Fibroblast of skin of left biceps (primary cell): ENCODE results near the gene STK32B.

ENCODE experiments used
- DNase-seq, 2 experiments: peaks; one replicate each; pipeline ENCODE4 v3.0.0-alpha.2; 2013; ENCODE audit warnings: low read depth in 2 of 2

The STK32B gene

DNA sequence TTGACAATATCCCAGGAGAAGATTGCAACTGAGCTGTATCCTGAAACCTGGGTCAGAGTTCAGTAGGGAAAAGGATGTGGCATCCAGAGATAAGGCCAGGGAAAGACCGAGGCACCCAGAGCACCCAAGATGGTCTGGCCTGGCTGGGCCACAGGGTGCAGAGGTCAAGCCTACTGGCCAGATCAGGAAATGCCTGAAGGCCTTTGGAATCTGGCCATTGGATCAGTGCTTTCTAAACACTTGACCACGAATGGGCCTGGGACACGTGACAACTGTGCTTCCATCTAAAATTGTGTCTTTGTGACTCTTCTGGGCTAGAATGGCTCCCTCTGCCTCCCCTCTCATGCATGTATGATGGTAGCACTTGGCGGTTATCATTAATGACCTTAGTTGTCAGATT is 340.2 kb downstream of the STK32B start:
- DNase-seq: no peak

DNA sequence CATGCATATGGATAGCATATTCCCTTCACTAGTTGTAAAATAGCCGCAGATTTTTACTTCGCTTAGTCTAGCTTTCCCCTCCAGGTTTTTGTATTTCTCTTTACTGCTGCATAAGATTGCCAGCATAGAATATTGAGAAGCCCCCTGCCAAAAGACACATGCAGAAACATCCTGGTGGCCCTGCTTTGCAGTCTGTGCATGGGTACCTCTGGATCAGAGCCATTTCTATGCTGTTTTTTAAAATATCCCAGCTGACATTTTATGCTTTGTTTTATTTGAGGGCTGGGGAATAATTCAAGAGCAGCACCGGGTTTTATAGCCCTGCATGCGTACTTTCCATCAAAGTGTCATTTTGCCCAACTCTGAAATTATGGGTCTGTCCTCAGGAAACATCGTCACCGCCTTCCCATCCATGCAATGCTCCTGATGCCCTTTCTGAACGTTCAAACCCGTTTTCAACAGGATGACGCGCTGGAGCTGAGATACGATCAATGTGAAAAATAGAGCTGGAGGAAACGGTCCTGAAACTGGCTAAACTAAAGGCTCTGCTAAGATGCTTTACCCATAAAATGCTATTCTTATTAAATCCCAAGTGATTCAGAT is 342.7 kb downstream of the STK32B start:
- DNase-seq: no peak

DNA sequence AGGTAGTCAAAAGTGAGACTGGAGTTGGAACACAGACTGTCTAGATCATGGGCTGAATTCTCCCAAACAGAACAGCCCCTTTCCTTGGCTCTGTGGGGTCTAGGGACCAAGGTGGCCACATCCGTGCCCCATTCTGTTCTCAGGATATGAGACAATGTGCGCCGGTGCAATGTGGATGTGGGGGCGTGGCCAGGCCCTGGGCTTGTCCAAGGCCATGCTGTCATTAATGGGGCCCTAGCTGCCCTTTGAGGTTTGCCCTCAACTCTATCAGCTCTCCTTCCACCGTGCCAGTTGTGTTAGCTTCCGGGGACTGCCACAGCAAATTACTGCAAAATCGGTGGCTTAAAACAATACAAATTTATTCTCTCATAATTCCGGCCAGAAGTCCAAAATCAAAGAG is 344.5 kb downstream of the STK32B start:
- no peak for DNase-seq

DNA sequence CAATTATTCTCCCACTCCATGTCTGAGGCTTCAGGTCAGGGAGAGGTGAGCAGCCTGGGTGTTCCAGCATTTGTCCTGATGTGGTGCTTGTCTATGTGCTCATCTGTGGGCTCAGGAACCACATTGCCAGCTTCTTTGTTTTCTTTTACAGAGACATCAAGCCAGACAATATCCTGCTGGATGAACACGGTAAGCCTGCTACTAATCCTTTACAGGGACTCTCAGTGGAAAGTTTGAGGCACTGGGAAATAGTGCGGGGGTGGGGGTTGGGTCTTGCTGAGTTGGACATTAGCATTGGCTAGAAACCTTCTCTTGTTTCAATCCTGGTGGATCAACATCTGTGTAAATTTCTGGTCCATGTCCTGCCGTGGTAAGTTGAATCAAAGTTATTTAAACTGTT is 346.8 kb downstream of the STK32B start:
- no peak for DNase-seq

DNA sequence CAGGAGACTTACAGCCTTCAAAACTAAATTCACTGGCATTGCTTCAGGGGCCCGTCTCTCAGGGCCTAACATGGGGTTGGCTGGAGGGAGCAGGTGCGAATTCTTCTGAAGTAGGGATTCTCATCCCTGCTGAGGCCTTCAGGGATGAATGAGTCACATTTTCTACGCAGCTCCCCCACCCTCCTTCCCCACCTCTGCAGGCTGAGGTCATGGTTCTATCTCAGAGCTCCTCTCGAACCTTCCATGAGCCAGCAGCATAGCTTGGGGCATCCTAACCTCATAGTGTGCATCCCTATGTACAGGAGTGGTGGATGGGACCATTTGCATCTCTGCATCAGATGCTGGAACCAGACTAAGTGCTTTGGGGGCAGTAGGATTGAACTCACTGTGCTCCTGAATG is 347.8 kb downstream of the STK32B start:
- no peak for DNase-seq

DNA sequence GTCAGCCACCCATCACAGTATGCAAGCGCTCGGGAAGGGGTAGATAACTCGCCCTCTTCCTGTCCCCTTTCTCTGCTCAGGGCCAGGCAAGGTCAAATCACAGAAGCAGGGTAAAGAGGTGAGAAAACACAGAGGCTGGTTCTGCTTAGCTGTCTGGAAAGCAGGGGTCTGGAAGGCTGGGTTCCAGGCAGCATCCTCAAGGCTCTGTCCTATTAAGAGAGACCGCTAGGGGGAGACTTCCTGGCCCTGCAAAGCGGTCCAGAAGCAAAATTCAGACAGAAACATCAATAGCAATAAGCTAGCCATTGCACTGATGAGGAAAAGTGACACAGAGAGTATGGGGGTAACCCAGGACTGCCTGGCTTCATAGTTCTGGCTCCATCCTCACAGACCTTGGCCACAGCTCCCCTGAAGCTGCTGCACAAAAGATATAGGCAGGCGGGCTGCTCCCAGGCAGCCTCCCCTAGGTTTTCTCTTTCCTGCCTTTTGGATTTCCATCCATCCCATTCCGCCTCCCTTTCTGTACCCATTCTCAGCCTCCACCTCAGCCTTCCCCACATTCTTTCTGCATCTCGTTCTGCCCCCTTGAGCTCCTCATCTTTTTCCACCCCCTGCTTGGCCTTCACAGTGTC is 348.6 kb downstream of the STK32B start:
- DNase-seq: no peak

DNA sequence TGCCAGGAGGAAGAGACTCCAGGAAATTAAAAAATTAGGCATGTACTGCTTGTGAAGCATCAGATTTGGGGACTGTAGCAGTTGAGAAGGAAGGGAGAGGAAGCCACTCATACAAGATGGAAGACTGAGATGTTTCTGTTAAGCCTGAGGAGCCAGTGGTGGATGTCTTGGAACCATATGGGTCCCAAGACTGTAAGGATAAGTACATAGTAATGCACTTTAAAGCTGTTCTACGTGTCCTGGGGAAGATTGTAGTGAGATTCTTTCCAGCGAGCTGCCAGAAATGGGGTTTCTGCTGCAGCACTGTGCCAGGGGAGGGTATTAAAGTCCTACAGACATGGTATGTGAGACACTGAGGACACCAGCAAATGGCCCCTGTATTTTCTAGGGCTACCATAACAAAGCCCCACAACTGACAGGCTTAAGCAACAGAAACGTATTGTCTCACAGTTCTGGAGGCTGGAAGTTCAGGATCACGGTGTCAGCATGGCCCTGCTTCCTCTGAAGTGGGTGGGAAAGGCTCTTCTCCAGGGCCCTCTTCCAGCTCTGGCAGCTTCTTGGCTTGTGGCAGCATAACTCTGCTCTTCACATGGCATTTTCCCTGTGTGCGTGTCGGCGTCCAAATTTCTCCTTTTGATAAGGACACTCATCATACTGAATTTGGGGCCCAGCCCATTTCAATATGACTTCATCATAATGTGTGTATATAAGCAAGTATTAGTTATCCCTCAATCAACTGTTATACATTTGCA is 352.6 kb downstream of the STK32B start:
- no peak for DNase-seq

DNA sequence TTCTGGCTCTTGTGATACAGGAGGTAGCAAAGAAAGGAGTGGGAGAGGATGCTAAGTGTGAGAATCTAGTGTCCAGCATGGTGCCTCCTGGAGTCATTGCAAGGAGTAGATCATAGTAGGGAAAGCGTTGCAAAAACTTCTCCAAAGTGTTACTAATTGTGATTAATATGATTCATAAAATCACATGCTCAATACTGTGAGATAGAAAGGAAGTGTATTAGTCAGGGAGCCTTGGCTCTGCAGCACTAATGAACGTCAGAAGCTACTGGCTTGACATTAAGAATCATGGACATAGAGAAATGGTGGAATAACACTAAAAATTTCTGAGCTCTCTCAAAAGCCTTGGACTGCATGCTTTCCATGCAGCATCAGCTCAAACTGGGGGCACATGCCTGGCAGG is 358.0 kb downstream of the STK32B start:
- no peak for DNase-seq

DNA sequence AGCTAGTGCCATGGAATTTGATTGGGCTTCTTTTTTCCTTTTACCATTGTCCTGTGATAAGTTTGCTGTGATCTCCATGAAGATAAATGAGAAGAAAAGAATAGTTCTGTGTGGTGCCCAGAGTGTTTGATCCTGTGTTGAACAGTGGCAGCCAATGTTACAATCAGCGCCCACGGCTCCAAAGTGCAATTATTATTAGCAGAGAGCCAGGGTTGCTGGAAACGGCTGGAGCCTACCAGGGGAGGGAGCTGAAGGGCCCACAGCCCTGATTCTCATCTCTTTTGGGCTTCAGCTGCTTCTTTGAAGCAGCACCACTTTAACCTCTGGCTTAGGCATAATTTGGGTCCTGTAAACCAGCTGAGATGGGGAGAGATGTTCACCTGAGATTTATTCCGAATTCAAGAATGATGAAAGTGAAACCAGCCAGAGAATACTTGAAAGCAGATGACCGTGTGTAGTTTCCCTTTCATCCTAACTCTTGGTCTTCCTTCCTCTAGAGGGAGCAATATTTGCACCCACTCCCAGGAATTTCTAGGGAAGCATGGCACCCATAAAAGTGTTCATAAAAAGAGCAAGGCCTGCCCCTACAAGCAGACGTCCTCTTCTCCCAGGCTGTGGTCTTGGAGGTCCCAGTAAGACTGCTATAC is 358.8 kb downstream of the STK32B start:
- DNase-seq: no peak

DNA sequence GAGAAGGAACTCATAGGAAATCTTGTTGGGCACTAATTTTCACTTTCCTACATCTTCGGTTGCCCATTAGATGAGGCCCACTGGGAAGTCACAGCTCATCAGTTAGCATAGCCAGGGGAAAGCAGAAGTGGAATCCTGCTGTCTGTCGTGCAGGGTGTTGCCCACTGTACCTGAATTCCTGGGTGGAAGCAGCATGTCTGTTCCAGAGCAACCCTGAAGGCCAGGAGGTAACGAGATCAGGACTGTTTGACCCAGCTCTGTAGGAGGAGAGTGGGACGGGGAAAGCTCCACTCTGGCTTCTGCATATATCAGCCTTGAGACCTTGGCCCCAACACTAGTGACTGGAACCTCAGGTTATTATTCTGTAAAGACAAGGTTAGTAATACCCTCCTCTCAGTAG is 361.0 kb downstream of the STK32B start:
- DNase-seq: no peak

DNA sequence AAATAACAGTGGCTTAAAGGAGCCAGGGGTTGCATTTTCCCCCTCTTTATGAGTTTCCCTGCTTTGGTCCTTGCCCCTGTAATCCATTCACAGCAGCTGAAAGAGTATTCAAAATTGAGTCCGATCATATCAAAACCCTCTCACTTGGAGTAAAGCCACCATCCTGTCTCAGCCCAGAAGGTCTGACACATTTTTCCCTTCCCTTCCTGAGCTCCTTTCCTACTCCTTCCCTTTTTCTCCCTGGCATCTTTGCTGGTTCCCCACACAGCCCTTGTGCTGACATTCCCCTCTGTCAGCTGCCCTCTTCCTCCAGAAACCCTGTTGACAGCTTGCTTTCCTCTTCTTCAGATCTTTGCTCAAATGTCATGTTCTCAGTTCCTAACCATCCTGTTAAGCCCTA is 361.5 kb downstream of the STK32B start:
- no peak for DNase-seq

DNA sequence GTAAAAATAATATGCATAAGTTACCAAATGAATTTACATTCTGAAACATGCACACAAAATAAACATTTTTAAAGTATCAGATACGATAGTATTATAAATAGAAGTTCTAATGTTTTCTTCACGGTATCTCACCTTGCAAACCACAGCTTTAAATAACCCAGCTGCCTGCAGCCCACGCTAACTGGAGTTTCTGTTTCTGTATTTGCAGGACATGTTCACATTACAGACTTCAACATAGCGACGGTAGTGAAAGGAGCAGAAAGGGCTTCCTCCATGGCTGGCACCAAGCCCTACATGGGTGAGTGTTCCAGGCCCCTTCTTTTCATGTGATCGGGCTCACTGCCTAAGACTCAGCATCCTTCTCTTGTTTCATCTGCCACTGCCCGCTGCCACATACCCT is 365.4 kb downstream of the STK32B start:
- no peak for DNase-seq

DNA sequence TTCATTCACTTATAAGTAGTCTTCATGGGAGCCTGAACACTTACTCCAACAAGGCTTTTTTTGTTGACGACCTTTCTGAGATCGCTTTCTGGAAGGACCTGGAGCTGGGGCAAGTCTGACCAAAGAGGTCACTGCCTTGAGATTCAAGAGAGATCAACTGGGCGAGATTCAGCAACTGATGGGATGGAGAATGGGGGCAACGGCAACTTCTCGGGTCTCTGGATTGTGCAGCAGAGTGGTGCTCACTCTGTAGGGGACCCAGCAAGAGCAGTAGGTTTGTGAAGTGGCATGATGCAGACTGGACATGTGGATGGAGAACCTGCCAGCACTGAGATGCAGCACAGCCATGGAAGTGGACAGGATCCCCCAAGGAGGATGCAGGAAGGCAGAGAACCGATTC is 369.0 kb downstream of the STK32B start:
- DNase-seq: no peak

DNA sequence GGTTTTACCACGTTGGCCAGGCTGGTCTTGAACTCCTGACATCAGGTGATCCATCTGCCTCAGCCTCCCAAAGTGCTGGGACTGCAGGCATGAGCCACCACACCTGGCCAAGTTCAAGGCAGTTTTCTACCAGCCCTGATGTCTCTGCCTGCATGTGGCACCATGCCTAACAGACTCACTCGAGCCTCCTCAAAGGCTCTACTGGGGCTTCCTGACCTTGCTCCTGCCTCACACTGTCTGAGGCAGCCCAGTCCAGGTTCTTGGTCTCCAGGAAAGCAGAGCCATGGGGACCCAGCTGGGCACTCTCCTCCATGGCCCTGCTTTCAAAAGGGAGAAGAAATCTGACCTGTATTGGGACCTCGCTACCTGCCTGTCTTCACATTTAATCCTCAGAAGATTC is 370.1 kb downstream of the STK32B start:
- DNase-seq: no peak

DNA sequence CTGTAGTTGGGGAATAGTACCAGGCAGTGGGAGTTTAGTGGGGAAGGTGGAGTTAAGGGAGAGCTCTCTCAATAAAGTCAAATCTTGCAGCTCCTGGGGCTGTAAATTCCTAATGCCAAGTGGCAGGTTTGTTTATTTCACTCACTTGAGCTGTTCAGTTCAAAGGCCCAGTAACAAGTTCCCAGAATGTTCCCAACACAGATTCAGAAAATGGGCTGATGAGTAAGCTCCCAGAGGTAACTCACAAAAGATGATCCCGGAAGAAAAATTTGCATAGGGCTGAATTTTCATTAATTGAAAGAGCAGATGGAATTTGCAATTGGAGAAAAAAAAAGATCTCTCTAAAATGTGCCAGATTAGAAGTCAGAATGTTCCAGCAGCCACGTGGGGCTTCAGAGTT is 370.9 kb downstream of the STK32B start:
- DNase-seq: no peak

DNA sequence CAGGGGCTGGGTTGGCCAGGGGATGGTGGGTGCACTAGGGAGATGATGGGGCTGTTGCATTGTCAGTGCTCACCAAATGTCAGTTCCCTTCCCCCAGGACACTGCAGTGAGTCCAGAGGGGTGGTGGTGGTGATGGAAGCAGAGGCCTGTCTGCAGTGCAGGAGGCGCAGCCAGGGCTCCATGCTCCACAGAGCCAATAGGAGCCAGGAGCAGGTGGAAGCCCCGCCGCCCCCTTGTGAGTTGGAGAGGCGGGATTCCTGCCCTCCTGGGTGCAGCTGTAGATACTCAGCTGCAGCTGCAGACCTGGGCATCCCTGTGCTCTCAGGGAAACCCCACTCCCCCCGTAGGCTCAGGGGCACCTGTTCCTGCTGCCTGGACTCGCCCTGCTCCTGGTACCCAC is 372.4 kb downstream of the STK32B start:
- DNase-seq: no peak

DNA sequence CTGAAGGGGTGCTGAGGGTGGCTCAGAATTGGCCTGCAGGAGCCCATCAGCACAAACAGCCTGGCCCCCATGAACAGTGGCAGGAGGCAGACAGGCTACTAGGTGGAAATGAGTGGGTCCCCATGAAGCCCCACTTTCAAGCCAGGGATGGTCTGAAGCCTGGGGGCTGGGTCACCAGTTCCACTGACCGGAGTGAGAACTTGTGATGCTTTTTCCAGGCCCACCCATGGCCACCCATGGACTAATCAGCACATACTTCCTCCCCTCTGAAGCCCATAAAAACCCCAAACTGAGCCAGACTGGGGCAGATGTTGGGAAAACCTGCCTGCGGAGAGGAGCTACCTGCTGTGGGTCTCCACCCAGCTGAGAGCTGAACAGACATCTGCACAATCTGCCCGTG is 372.9 kb downstream of the STK32B start:
- no peak for DNase-seq

DNA sequence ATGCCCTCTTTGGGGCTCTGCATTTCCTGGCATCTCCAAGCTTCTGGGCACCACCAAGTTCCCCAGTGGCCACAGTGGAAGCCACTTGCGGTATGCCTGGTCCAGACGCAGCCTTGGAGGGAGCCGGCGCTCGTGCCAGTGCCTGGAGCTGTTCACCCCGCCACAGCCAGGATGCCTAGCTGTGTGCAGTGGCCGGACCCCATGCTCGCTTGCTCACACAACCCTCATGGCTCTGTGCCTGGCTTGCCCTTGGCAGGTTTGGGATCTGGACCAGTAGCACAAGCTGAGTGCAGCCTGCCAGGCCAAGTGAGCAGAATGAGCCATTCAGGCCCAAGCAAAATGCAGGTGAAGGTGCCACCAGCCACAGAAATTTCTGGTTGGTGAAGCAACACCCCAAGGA is 373.6 kb downstream of the STK32B start:
- DNase-seq: no peak

DNA sequence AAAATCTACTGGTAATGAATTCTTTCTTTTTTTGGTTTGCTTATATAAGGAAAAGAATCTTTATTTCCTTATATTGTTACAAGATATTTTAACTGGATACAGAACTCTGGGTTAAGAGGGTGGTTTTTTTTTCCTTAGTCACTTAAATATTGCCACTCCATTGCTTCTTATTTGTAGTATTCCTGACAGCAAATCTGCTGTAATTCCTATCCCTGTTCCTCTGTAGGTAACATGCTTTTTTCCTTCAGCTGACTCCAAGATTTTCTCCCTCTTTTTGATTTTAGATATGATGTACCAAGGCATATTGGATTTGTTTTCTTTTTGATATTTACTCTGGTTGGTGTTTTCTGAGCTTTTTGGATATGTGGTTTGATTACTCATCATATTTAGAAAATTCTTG is 378.5 kb downstream of the STK32B start:
- DNase-seq: no peak

DNA sequence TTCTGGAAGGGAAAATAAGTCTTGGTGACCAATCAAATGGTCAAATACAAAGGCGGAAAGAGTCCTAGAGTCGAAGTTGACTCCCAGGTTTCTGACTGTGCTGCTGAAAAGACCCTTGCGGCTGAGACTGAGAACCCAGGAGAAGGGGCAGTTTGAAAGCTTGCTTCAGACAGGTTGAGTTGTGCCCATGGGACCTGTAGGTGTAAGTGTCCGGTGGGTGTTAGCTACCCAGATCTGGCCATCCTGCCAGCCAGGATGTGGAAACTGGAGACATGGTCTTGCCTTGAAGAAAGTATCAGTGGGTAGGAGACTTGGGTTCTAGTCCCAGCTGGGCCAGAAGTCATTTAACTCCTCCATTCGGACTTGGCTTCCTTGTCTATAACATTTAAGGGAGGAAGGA is 381.9 kb downstream of the STK32B start:
- no peak for DNase-seq

DNA sequence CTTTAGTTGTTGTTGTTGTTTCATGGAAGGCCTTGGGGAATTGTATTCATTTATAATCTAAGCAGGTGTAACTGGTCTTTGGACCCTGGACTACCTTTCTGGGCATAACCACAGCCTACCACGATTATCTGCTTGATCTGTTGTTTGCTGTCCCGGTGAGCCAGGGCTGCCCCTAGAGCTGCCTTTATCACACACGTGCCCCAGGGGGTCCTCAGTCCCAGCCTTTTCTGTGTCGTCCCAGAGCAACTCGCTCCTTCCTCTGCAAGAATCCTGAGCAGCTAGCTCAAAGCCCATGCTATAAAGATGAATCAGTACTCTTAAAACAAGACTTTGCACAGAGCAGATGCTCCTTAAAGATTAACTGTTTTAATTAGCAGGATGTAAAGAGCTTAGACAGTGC is 383.9 kb downstream of the STK32B start:
- no peak for DNase-seq

DNA sequence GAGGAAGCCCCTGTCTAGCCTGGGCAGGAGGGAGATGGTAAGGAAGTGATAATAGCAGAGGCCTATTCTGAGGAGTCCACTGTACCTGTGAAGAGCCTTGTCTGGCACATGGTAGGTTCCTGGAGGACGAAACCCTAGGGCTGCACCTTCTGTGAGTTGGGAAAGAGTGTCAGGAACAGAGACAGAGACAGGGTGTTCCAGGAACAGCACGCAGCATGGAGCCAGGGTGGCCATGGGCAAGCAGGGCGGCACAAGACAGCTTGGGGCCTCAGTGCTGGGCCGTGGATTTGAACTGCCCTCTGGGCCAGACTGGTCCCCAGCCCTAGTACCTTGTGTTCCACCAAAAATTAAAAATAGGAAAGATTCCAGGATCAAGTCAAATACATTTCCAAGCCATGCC is 384.5 kb downstream of the STK32B start:
- DNase-seq: no peak
